NCI-H524 treated with DMSO at 0.1 percent for 48 hours (cell line): Measurements from ENCODE around the gene CCNQ.
"Not testable (repeated sequence)": the region's sequence is repeated elsewhere in the genome, so short reads cannot be mapped to it uniquely, and the experiment has no call there.

Experiments used
- DNase-seq: peaks from one replicate; lab custom pipeline; 2025; lab: John Stamatoyannopoulos, UW

Gene CCNQ

GRCh38 chrX:153623310-153624029 is 24.5 kb upstream of the CCNQ start:
- no peak for DNase-seq

GRCh38 chrX:153622661-153623309 is 23.8 kb upstream of the CCNQ start:
- DNase-seq, result no peak

GRCh38 chrX:153621949-153622598 is 23.1 kb upstream of the CCNQ start:
- DNase-seq, result no peak

- no peak for DNase-seq
These were observed 21.6 kb upstream of the CCNQ start for GRCh38 chrX:153620576-153620975.

- DNase-seq, result no peak
These were observed 15.9 kb upstream of the CCNQ start for GRCh38 chrX:153614818-153615217.

GRCh38 chrX:153612413-153612812 is 13.5 kb upstream of the CCNQ start:
- no peak for DNase-seq

GRCh38 chrX:153611298-153612095 is 12.6 kb upstream of the CCNQ start:
- DNase-seq, result no peak

GRCh38 chrX:153610836-153611213 is 11.9 kb upstream of the CCNQ start:
- DNase-seq, result no peak

GRCh38 chrX:153609917-153610835 is 11.2 kb upstream of the CCNQ start:
- peak; percentile 23 for DNase-seq

GRCh38 chrX:153608806-153609205 is 9.9 kb upstream of the CCNQ start:
- no peak for DNase-seq

- no peak for DNase-seq
These were observed 9.4 kb upstream of the CCNQ start for GRCh38 chrX:153608376-153608775.

- DNase-seq, result no peak
These were observed 7.6 kb upstream of the CCNQ start for GRCh38 chrX:153606503-153606902.

GRCh38 chrX:153604666-153605380 is 5.9 kb upstream of the CCNQ start:
- DNase-seq, result not testable (repeated sequence)

GRCh38 chrX:153603131-153603656 is 4.3 kb upstream of the CCNQ start:
- no peak for DNase-seq

GRCh38 chrX:153602601-153603000 is 3.7 kb upstream of the CCNQ start:
- DNase-seq, result no peak

GRCh38 chrX:153601511-153602110 is 2.7 kb upstream of the CCNQ start:
- no peak for DNase-seq

- DNase-seq, result no peak
These were observed 2.0 kb upstream of the CCNQ start for GRCh38 chrX:153600921-153601320.

- DNase-seq, result no peak
These were observed 1.1 kb upstream of the CCNQ start for GRCh38 chrX:153600032-153600373.

GRCh38 chrX:153599192-153600031 is 473 bp upstream of the CCNQ start:
- DNase-seq, result peak; percentile 12
